Posterior vena cava (tissue), 2 donors: Measurements from ENCODE around the gene TCF12. TPM values are rescaled to one million over a fixed set of nuclear protein-coding genes. Genes with fewer than 3 reads are reported as not detected.

ENCODE experiments used
- DNase-seq: peaks from one replicate; pipeline ENCODE4 v3.0.0-alpha.2; 2020; ENCODE audit warnings: low spot score
- intact Hi-C, 2 donors: fragments of 100-400 bp; cut with DNase I; formaldehyde crosslinking; loops; one replicate each; pipeline versions ENCODE4 v1.14.1 to v1.14.2; 2022 to 2023
- total RNA-seq, 2 donors: library from RNA; stranded (reverse); fragmentation: NEBNext Ultra II Directional; extraction: Animal tissue kit (Norgen Biotek cat#: 25700); gene quantifications; one replicate each; pipeline ENCODE4 v1.2.1, GENCODE V29; 2021
- donor health status: DM: yes; HTN: yes; CAD: no.
- donor health status: DM: yes; HTN: yes; CAD: no.

TCF12 gene
- total RNA-seq, 2 donors from 2014 or later = 95.2 to 102 TPM

- no peak for DNase-seq
- intact Hi-C loops = no loop called here
Measured at GRCh38 chr15:57031605-57032004, 113.2 kb downstream of the TCF12 start.

DNA sequence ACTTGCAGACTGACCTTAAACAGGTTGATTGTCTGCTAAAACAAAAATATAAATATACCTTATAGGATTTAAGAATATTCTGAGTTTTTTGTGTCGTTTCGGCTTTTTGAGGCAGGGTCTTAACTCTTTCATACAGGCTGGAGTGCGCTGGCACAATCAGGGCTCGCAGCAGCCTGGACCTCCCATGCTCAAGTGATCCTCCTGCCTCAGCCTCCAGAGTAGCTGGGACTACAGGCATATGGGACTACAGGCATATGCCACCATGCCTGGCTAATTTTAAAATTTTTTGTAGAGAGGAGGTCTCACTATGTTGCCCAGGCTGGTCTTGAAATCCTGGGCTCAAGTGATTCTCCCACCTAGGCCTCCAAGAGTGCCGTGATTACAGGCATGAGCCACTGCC lies 113.9 kb downstream of the TCF12 start:
- intact Hi-C loops = no loop called here
- no peak for DNase-seq

DNA sequence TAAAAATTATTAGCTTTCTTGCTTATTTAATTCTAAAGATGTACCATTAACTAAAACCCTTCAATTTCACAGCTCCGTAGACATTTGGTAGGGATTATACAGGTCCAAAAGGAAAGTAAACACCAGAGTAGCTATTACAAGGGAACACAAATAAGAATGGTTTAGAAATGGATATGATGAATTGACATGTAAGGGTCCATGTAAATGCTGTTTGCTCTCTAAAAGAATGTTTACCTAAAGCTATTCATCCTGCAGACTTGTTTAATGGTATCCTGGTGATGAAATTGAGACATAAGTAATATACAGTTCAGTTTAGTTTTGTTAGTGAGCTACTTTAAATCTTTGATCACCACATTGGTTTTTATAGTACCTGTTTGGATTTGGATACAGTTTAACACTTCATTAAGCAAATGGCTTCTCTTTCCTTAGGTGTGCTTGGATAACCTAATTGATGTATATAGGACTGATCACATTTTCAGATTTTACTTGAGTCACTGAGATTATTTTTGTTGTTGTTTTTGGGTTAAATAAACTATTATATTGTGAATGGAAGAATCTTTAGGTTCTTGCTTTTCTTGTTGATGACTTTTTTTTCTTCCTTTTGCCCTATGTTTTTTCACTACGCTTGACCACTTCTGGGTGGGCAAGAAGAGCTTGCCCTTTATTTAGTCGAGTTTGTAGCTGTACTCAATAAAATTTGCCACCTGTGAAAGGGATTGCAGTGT lies 115.4 kb downstream of the TCF12 start:
- no peak for DNase-seq
- intact Hi-C loops = no loop called here

GRCh38 chr15:57034613-57035012 lies 116.2 kb downstream of the TCF12 start:
- intact Hi-C loops = no loop called here

GRCh38 chr15:57035664-57036063 lies 117.2 kb downstream of the TCF12 start:
- no peak for DNase-seq
- intact Hi-C loops = no loop called here

More at GRCh38 chr15:57034613-57035012, 116.2 kb downstream of the TCF12 start:
- DNase-seq = no peak

DNA sequence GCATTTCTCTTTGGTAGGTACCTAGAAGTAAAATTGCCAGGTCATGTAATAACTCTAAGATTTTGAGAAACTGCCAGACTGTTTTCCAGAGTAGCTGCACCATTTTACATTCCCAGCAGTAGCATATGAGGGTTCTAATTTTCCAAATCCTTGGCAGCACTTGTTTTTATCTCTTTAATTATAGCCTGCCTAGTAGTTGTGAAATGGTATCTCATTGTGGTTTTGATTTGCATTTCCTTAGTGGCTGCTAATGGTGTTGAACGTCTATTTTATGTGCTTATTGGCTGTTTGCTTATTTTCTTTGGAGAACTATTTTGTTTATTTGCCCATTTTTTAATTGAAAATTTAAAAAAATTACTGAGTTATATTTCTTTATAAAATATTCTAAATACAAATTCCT lies 117.9 kb downstream of the TCF12 start:
- intact Hi-C loops = no loop called here

GRCh38 chr15:57037548-57037947 lies 119.1 kb downstream of the TCF12 start:
- intact Hi-C loops = no loop called here
- no peak for DNase-seq

More for the DNA sequence above, 117.9 kb downstream of the TCF12 start:
- no peak for DNase-seq

DNA sequence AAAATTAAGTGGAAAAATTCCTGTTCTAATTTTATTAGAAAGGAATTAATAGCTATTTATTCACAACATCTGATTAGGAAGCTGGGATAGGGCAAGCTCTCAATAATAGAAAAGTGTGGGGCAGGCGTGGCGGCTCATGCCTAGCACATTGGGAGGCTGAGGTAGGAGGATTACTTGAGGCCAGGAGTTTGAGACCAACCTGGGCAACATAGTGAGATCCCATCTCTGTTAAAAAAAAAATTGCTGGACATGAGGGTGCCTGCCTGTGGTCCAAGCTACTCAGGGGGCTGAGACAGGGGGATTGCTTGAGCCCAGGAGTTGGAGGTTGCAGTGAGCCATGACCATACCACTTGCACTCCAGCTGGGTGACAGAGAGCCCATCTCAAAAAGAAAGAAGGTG lies 119.6 kb downstream of the TCF12 start:
- intact Hi-C loops = no loop called here
- DNase-seq = no peak

- intact Hi-C loops = no loop called here
- DNase-seq = no peak
Measured at GRCh38 chr15:57038496-57038895, 120.1 kb downstream of the TCF12 start.

- no peak for DNase-seq
- intact Hi-C loops = no loop called here
Measured at GRCh38 chr15:57041416-57041815, 123.0 kb downstream of the TCF12 start.

DNA sequence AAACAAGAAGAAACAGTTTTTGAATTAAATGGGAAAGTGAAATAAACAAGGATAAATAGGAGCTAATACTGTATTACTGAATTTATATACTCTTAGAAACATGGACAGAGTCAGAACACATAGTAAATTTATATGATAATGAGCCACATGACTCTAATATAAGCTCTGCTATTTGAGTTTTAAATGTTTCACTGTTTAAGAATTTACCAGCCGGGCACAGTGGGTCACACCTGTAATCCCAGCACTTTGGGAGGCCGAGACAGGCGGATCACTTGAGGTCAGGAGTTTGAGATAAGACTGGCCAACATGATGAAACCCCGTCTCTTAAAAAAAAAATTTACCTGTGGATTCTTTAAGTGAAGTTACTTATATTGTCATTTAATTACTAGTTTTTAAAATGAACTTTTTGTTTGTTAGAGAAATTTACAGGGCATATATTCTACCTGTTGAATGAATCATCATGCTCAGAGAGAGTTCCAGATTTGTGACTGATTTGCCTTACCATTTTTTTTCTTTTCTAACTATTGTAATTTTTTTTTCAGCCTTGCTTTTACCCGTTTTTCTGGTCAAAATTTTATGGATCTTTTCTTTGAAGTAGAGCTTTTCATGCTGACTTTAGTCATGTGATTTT lies 125.7 kb downstream of the TCF12 start:
- intact Hi-C loops = no loop called here
- DNase-seq = no peak

DNA sequence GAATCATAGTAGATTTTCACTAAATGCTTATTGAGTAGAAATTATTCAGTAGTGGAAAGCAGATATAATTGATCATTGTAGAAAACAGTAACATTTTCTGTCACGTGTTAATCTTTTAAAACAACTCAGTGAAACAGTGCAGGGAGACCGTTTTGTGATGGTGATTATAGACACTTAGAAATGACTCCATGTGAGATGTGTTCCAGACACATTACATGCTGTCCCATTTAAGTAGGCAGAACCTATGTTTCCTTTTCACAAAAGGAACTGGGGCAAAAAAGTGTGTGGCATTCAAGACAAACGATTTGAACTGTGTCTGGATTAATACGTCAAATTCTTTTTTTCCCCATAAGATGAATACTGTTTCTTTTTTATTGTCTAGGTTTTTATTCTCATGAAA lies 126.5 kb downstream of the TCF12 start:
- intact Hi-C loops = no loop called here
- DNase-seq = no peak

DNA sequence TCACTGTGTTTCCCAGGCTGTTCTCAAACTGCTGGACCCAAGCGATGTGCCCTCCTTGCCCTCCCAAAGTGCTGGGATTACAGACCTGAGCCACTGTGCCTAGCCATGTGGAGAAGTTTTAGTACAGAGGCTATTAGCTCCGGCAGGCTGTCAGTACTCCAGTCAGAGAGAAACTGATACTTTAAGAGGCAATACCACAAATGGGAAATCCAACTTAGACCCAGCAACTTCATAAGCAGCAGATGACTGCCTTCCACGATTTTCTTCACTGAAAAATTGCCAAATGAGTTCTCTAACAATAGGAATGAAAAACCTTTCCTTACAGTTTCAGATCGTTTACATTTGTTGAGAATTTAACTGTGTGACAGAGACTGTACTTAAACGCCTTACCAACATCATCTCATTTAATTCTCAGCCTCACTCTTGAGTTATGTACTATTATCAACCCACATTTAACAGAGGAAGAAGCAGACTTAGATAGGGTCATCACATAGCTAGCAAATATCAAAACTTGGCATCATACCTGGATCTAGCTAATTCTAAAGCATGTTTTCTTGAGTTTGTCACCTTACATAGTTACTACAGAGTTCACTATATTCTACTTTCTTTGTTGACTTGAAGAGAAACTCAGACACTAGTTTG lies 127.4 kb downstream of the TCF12 start:
- intact Hi-C loops = no loop called here
- DNase-seq = no peak

DNA sequence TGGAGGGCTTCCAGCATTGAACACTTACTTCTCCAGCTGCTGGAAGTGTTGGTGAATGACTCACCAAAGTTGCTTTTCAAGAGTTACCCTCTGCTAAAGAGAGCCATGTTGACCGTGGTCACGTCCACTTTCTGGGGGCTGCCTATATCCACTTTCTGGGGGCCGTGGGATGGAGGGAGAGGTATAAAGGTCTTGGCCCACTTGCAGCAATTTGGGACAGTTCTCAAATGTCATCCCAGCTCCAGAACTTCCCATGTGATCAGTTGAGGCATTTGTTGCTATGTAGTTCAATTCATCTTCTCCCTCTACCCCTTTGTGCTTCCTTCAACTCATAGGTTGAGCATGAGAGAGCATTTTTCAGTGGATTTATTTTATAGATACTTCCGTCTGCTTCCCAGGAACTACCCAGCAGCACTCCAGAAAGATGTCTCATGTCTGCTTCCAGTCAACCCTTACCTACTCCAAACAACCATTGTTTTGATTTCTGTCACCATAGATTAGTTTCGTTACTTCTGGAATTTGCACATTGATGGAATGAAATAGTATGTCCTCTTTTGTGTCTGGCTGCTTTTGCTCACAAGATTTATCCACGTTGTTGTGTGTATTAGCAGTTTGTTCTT lies 130.6 kb downstream of the TCF12 start:
- intact Hi-C loops = no loop called here
- DNase-seq = no peak

- intact Hi-C loops = no loop called here
- DNase-seq = no peak
Measured at GRCh38 chr15:57053470-57053869, 135.0 kb downstream of the TCF12 start.

DNA sequence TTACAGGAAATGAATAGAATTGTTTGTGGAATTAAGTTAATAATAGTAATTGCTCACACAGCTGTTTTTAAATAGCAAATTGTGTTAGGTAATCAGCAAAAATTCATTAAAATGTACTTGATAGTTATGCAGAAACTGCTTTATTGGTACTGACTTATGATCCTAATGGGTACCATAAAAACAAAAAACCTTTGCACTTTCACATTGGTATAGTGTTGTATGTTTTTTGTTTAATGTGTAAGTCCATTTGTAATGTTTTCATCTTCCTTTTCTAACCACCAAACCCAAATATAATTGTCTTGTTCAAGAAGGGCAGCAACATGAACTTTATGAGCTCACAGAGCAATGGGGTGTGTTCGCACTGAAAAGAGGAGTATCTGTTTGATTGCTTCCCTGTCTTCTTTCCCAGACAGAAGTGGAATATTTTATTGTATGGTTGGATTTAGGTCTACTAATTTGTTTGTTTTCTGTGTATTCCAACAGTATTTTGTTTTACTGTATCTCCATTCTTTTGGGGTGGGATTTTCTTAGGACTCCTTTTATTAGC lies 135.8 kb downstream of the TCF12 start:
- DNase-seq = no peak
- intact Hi-C loops = no loop called here

- DNase-seq = no peak
- intact Hi-C loops = no loop called here
Measured at GRCh38 chr15:57056357-57056756, 137.9 kb downstream of the TCF12 start.

GRCh38 chr15:57057134-57057930 lies 138.9 kb downstream of the TCF12 start:
- intact Hi-C loops = no loop called here
- no peak for DNase-seq

- intact Hi-C loops = no loop called here
Measured at GRCh38 chr15:57059026-57059660, 140.7 kb downstream of the TCF12 start.

More at GRCh38 chr15:57059026-57059660, 140.7 kb downstream of the TCF12 start:
- DNase-seq = no peak
